ENCODE measurements around the gene SLBP. TPM values are rescaled to one million over a fixed set of nuclear protein-coding genes. Genes with fewer than 3 reads are reported as not detected.

SLBP gene
- total RNA-seq, 1 donor from 2014 or later: 40.2 TPM

DNA sequence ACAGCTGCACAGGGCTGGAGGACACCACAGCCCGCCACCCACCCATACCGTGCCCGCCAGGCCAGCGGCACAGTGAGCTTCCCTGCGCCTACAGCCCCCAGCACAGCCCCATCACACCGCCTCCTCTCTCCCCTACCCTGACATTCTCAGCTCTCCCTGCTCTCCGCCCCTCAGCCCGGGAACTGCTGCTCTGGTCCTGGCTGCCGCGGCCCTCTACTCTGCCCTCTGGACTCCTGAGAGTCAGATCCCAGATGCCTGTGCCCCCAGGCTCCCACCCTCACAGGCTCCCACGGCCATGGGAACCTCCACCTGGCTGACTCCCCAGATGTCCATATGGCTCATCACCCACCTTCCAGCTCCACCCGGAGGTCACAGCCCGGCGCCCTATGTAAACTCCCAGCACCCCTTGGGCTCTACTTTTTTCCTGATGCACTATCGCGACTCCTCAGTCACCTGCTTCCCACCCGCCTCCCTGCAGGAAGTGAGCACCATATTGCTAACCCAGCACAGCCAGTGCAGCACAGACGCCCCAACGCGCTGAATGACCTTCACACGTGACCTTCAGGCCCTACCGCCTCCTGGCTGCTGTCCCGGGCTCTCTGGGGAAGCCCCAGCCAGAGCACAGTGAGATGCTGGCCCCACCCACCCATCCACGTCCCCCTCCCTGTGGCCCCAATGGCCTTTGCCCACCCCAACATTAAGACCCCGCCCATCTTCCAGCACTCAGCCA lies 51.0 kb downstream of the SLBP start:
- Mint-ChIP-seq H3K36me3 (no peaks in the 10 kb centered on the region), H3K4me1 (ENCODE audit: unreplicated experiment) (no peaks in the 10 kb centered on the region), H3K27me3 (no peaks in the 10 kb centered on the region), H3K27ac (no peak overlapping the region), H3K9me3 (no peaks in the 10 kb centered on the region), H3K4me3 (no peak overlapping the region)
- TF ChIP-seq, protein P1, sequence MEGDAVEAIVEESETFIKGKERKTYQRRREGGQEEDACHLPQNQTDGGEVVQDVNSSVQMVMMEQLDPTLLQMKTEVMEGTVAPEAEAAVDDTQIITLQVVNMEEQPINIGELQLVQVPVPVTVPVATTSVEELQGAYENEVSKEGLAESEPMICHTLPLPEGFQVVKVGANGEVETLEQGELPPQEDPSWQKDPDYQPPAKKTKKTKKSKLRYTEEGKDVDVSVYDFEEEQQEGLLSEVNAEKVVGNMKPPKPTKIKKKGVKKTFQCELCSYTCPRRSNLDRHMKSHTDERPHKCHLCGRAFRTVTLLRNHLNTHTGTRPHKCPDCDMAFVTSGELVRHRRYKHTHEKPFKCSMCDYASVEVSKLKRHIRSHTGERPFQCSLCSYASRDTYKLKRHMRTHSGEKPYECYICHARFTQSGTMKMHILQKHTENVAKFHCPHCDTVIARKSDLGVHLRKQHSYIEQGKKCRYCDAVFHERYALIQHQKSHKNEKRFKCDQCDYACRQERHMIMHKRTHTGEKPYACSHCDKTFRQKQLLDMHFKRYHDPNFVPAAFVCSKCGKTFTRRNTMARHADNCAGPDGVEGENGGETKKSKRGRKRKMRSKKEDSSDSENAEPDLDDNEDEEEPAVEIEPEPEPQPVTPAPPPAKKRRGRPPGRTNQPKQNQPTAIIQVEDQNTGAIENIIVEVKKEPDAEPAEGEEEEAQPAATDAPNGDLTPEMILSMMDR (conservative IDR thresholded peaks at IDR 0.05): no peak
- DNase-seq (ENCODE audit: extremely low spot score, unreplicated experiment): no peak

DNA sequence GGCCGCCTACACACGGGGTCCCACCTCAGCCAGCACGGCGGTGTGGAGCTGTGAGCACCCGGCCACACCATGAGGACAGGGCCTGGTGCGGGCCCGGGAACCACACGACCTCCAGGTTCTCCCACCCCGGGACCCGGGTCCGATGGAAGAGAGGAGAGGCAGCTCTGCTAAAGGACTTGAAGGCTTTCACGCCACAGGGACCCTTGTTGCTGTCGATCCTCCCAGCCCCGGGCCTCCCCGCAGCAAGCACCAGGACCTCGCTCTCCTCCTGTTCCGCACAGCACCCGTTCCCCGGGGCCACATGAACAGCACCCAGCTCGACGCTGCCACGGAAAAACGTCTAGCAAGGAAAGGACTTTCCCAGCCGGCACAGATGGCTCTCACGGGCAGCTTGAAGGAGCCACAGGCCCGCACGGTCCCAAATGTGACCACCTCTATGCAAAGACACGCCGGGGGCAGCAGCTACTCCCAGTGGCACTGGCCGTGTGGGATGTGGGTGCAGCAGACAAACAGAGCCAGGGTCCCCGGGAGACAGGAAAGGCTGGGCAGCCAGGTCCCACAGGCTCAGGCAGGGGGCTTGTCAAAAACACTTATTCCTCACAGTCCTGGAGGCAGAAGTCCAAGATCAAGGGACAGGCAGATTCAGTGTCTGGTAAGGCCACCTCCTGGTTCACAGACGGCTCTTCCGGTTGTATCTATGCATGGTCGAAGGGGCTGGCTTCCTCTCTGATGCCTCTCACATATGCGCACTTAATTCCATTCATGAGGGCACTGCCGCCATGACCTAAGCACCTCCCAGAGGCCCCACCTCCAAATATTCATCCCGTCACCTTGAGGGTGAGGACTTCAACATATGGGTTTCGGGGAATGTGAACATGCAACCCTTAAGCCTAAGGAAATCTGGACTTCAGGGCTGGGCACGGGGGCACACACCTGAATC lies 52.7 kb downstream of the SLBP start:
- H3K27ac Mint-ChIP-seq: no peak overlapping the region
- no peak overlapping the region for H3K4me3 Mint-ChIP-seq
- H3K36me3 Mint-ChIP-seq: no peaks in the 10 kb centered on the region
- no peaks in the 10 kb centered on the region for H3K9me3 Mint-ChIP-seq
- TF ChIP-seq, protein P1 (conservative IDR thresholded peaks at IDR 0.05): no peak
- no peak for DNase-seq (ENCODE audit: extremely low spot score, unreplicated experiment)
- H3K4me1 Mint-ChIP-seq (ENCODE audit: unreplicated experiment): no peaks in the 10 kb centered on the region
- H3K27me3 Mint-ChIP-seq: no peaks in the 10 kb centered on the region

DNA sequence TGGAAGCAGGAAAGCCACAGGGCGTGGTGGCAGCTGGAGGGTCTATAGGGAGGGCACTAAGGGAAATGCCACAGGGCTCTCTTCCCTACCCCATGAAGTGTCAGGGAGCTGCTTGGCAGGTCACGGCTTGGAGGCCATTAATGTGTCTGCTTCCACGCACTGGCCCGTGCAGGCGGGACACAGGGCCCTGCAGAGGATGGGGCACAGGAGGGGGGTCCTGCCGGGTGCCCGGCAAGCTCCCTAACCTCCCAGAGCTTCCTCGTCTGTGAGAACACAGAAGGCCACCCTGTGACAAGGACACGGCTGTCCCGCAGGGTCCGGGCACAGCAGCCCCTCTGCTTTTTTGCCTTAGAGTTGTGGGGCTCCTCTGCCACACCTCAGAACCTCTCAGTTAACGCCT lies 53.5 kb downstream of the SLBP start:
- TF ChIP-seq, protein P1 (conservative IDR thresholded peaks at IDR 0.05): no peak
- Mint-ChIP-seq H3K9me3 (no peaks in the 10 kb centered on the region), H3K4me1 (ENCODE audit: unreplicated experiment) (no peaks in the 10 kb centered on the region), H3K27me3 (no peaks in the 10 kb centered on the region), H3K36me3 (no peaks in the 10 kb centered on the region), H3K27ac (no peak overlapping the region), H3K4me3 (no peak overlapping the region)
- DNase-seq (ENCODE audit: extremely low spot score, unreplicated experiment): no peak

DNA sequence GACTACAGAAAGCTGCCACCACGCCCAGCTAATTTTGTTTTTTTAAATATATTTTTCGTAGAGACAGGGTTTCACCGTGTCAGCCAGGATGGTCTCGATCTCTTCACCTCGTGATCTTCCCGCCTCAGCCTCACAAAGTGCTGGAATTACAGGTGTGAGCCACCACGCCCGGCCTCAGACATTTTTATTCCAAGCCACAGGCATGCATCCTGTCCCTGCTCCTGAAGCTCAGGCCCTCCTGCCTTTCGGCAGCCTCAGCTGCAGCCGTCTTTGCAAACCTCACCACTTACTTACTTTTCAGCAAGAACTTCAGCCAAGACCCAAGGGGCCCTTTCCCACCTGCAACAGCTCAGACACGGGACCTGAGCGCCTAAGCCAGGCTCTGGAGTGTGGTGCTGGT lies 54.0 kb downstream of the SLBP start:
- H3K36me3 Mint-ChIP-seq: no peaks in the 10 kb centered on the region
- no peak for DNase-seq (ENCODE audit: extremely low spot score, unreplicated experiment)
- no peaks in the 10 kb centered on the region for H3K9me3 Mint-ChIP-seq
- H3K4me1 Mint-ChIP-seq (ENCODE audit: unreplicated experiment): no peaks in the 10 kb centered on the region
- no peak overlapping the region for H3K27ac Mint-ChIP-seq
- TF ChIP-seq, protein P1 (conservative IDR thresholded peaks at IDR 0.05): no peak
- no peak overlapping the region for H3K4me3 Mint-ChIP-seq
- H3K27me3 Mint-ChIP-seq: no peaks in the 10 kb centered on the region

DNA sequence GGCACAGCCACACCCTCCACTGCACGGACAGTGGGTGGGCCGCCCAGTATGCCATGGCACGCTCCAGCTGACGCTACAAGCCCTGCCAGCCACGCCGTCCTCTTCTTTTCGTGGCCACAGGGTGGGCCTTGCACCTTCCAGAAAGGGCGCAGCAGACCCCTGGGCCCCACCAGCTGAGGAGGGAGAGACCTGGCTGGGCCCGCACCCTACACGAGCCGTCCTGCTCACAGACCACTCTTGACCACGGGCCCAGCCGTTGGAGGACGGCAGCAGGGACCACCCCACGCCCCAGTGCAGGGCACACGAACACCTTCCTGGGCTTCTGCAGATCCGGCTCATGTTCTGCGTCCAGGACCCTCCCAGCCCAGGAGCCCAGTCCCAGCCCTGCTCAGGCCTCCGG lies 55.1 kb downstream of the SLBP start:
- Mint-ChIP-seq H3K4me3 (no peak overlapping the region), H3K9me3 (no peaks in the 10 kb centered on the region), H3K27ac (no peak overlapping the region), H3K27me3 (no peaks in the 10 kb centered on the region), H3K4me1 (ENCODE audit: unreplicated experiment) (no peaks in the 10 kb centered on the region), H3K36me3 (no peaks in the 10 kb centered on the region)
- DNase-seq (ENCODE audit: extremely low spot score, unreplicated experiment): no peak
- TF ChIP-seq, protein P1 (conservative IDR thresholded peaks at IDR 0.05): no peak
